Middle frontal gyrus (tissue), 1 donor: ENCODE data around the gene GPBP1.
"Not testable (repeated sequence)": the region's sequence is repeated elsewhere in the genome, so short reads cannot be mapped to it uniquely, and the experiment has no call there.

Experiments
- DNase-seq: peaks from one replicate; pipeline ENCODE4 v3.0.0-alpha.2; 2015; ENCODE audit warnings: low spot score; ENCODE audit errors: extremely low spot score

The GPBP1 gene

DNA sequence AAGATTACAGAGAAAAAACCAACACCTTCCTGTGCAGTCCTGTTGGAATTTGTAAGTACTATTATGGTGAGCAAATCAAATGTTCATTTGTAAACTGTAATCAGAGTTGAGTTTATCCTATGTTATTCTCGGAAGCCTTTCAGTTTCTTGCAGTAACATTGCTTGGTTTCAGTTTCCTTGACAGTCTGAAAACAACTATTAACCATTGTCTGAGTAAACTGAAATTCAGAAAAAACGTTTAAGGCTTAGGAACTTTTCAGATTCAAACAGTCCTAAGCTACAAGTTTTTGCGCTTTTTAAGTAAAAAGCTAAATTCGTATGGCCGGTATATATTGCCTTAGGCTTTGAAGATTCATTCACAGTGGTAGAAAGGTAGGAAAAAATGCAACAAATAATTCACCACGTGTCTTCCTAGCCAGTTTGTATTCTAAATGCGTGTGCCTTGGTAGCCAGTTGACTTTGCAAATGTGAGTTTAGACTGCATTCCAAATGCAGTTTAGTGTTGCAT, 2.5 kb downstream of the GPBP1 start:
- no peak for DNase-seq

DNA sequence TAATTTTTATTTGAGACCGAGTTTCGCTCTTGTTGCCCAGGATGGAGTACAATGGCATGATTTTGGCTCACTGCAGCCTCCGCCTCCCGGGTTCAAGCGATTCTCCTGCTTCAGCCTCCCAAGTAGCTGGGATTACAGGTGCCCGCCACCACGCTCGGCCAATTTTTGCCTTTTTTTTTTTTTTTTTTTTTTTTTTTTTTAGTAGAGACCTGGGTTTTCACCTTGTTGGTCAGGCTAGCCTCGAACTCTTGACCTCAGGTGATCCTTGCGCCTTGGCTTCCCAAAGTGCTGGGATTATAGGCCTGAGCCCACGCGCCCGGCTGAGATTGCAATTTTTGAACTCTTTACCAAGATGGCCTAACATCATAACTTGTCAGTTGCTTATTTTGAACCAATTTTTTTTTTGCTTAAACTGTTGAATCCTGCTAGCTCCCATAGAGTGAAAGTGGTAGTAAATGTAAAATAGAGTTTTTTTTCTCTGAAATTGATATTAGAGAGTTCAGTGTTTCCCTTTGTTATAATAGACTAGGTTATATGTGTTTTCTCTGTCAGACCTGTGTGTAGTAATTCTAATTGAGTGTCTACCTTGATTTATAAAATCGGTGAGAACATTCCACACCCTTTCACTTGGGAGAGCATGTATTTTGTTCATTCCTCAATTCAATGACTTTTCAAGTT, 3.8 kb downstream of the GPBP1 start:
- no peak for DNase-seq

- not testable (repeated sequence) for DNase-seq
Observed at GRCh38 chr5:57178238-57178637, 4.4 kb downstream of the GPBP1 start.

- DNase-seq = no peak
Observed at GRCh38 chr5:57179262-57180200, 5.7 kb downstream of the GPBP1 start.

- no peak for DNase-seq
Observed at GRCh38 chr5:57181154-57181553, 7.3 kb downstream of the GPBP1 start.

DNA sequence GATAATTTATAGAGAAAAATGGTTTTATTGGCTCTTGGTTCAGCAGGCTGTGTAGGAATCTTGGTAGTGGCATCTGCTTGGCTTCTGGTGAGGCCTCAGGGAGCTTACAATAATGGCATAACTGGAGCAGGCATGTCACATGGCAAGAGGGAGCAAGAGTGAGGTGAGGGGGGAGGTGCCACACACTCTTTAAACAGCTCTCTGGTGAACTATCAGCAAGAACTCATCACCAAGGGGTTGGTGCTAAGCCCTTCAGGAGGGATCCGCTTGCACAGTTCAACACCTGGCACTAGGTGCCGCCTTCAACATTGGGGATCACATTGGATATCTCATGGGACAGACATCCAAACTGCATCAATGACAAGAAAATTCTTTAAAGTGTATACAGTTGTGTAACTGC, 10.5 kb downstream of the GPBP1 start:
- no peak for DNase-seq

DNA sequence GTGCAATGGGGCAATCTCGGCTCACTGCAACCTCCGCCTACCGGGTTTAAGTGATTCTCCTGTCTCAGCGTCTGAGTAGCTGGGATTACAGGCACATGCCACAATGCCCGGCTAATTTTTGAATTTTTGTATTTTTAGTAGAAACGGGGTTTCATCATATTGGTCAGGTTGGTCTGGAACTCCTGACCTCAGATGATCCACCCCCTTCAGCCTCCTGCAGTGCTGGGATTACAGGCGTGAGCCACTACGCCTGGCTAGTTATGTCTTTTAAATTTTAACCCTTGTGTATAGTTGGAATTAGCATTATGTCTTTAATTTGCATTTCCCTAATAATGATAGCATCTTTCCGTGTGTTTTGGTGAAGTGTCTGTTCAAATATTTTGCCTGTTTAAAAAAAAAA, 11.5 kb downstream of the GPBP1 start:
- DNase-seq = no peak

- DNase-seq = no peak
Observed at GRCh38 chr5:57186194-57186593, 12.3 kb downstream of the GPBP1 start.

DNA sequence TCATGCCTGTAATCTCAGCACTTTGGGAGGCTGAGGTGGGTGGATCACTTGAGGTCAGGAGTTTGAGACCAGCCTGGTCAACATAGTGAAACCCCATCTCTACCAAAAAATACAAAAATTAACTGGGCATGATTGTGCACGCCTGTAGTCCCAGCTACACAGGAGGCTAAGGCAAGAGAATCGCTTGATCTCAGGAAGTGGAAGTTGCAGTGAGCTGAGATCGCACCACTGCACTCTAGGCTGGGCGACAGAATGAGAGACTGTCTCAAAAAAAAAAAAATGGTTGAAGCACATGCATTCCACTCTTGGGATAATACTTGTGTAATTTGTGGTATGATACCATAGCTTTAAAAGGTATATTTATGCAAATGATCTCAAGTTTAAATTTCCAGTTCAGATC, 14.1 kb downstream of the GPBP1 start:
- DNase-seq = not testable (repeated sequence)

GRCh38 chr5:57189515-57189914, 15.7 kb downstream of the GPBP1 start:
- DNase-seq = no peak

DNA sequence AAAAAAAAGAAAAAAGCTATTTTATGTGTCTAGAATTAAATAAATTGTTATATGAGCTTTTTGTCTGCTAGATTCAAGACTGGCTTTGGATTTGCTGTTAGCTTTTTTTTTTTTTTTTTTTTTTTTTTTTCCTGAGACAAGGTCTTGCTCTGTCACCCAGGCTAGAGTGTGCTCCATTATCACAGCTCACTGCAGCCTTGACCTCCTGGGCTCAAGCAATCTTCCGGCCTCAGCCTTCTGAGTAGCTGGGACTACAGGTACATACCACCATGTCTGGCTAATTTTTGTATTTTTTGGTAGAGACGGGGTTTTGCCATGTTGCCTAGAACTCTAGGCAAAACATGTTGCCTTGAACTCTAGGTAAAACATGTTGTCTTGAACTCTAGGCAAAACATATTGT, 16.7 kb downstream of the GPBP1 start:
- DNase-seq = no peak

GRCh38 chr5:57191163-57191562, 17.3 kb downstream of the GPBP1 start:
- no peak for DNase-seq

GRCh38 chr5:57191986-57192385, 18.1 kb downstream of the GPBP1 start:
- no peak for DNase-seq

DNA sequence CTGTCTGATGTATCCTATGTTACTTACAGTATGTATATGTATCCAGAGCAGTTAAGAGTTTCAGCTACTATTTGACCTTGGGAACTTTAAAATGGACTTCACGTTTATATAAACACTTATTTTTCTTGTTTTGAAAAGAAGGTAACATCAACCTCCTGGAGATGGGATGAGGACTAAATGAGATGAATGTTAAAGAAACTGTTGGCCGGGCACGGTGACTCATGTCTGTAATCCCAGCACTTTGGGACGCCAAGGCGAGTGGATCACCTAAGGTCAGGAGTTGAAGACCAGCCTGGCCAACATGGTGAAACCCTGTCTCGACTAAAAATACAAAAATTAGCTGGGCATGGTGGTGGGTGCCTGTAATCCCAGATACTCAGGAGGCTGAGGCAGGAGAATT, 19.0 kb downstream of the GPBP1 start:
- DNase-seq = not testable (repeated sequence)

DNA sequence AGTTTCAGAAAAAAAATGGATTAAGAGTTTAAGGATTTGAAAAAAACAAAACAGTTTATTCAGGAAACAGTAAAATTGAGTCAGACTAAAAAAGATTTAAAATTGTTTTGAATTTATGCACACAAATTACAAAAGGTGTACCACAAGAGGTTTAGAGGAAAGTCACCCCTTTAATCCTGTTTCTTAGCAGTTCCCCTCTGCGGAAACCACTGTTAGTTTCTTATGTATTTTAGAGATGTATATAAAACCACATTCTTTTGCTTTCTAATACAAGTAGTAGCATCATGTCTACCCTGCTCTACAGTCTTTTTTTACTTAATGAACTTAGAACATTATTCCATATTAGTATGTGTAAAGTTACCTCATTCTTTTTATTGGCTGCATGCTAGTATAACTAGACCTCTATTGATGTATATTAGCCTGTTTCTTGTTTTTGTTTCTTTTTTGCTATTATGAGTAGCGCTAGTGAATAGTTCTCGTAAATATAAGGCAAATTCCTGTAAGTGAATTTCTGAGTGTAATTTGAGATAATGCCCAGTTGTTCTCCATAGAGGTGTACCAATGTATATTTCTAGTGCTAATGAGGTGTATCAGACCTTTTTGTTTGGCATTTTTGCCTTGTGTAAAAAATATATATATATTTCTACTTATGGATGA, 20.0 kb downstream of the GPBP1 start:
- DNase-seq = no peak

DNA sequence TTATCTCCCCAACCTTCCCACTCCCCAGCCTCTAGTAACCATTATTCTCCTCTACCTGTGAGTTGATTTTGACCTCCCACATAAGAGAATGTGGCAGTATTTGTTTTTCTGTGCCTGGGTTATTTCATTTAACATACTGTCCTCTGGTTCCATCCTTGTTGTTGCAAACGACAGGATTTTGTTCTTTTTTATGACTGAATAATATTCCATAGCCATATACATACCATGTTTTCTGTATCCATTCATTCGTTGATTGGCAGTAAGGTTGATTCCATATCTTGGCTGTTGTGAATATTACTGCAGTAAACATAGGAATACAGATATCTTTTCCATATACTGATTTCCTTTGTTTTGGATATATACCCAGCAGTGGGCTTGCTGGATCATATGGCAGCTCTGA, 20.8 kb downstream of the GPBP1 start:
- no peak for DNase-seq

- no peak for DNase-seq
Observed at GRCh38 chr5:57195060-57195459, 21.2 kb downstream of the GPBP1 start.

- no peak for DNase-seq
Observed at GRCh38 chr5:57199866-57200265, 26.0 kb downstream of the GPBP1 start.

GRCh38 chr5:57202811-57203210, 29.0 kb downstream of the GPBP1 start:
- DNase-seq = no peak

GRCh38 chr5:57207007-57207653, 33.3 kb downstream of the GPBP1 start:
- DNase-seq = no peak

DNA sequence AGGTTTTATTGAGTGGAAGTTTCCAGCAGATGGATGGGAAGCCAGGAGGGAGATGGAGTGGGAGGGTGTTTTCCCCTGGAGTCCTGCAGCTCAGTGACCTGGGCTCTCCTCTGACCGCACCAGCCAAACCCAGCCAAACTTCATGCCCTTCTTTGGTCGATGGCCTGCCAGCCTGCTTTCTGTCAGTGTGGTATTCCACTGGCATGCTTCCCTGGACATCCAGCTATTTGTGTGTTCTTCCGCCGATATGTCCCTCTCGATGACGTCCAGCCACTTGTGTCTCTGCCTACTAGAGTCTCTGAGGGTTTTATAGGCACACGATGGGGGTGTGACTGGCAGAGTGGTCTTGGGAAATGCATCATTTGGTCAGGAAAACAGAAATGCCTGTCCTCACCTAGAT, 33.8 kb downstream of the GPBP1 start:
- DNase-seq = no peak
